H1 (cell line): Measurements from ENCODE around the gene INAFM2. TPM values are rescaled to one million over a fixed set of nuclear protein-coding genes. Genes with fewer than 3 reads are reported as not detected.

Source experiments
- polyA plus RNA-seq, 7 experiments: library from polyadenylated mRNA; depleted of rRNA in 3 of 7; stranded (reverse) in 5 of 7; unstranded in 2 of 7; fragments of >200 nt in 5 of 7; fragments of 200-250 nt in 2 of 7; gene quantifications; 1 replicate in 5 of 7; 2 replicates in 1 of 7; 4 replicates in 1 of 7; pipeline versions ENCODE4 v1.2.1 to v1.2.3, GENCODE V29; 2011 to 2013; ENCODE audit warnings: missing spikeins in 2 of 7, mixed read lengths in 2 of 7
- total RNA-seq: library from RNA; stranded (reverse); fragmentation: NEBNext Ultra II Directional; extraction: Animal tissue kit (Norgen Biotek cat#: 25700); gene quantifications from 2 replicates; pipeline ENCODE4 v1.2.1, GENCODE V29; 2021
- TF ChIP-seq, protein P1 (sequence below), 3 experiments: IDR thresholded peaks; 1 replicate in 2 of 3; 2 replicates in 1 of 3; pipeline versions ENCODE4 v1.5.1 to v1.6.1; 2011; ENCODE audit warnings: low read length in 3 of 3, mild to moderate bottlenecking in 3 of 3, inconsistent platforms in 2 of 3, low read depth in 1 of 3, moderate library complexity in 1 of 3; ENCODE audit not compliant: insufficient read depth in 1 of 3; ENCODE audit errors: control extremely low read depth in 1 of 3

Gene INAFM2
- total and polyA plus RNA-seq, 2 of the 8 experiments (the other 6 are each of a cell fraction or from before 2014, with no cell fraction given): 15.3 to 35.1 TPM

DNA sequence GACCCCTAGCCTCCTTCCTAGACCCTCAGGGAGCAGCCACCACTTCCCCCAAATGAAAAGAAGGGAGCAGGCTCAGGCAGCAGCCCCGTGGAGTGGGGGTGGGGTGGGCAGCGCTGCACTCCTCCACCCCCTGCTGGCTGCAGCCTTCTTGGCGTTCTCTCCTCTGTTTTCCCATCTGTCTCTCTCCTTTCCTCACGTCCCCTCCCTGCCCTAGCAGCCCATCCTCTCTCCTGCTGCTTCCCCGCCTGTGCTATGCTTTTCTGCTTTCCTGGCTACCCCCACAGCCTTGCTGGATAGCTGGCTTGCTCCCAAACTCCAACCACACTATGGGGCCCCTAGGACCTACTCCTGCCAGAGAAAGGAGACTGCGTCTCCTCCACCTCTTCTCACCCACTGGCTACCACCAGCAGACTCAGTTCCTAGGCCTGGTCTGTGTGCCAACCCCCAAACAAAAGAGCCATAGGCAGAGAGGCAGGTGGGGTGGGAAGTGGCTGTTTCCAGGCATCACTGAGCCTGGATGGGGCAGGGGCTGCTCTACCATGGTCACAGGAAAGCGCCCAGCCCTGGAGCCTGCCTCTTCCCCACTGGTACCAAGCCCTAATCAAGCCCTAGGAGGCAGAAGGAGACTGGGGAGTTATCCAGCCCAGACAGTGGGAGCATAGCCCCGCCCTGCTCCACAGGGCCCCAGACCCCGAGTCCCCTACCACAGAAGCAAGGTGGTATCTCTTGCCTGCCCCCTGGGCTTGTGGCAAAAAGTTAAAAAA is 31.1 kb downstream of the INAFM2 start (continued):
- TF ChIP-seq, protein P1, sequence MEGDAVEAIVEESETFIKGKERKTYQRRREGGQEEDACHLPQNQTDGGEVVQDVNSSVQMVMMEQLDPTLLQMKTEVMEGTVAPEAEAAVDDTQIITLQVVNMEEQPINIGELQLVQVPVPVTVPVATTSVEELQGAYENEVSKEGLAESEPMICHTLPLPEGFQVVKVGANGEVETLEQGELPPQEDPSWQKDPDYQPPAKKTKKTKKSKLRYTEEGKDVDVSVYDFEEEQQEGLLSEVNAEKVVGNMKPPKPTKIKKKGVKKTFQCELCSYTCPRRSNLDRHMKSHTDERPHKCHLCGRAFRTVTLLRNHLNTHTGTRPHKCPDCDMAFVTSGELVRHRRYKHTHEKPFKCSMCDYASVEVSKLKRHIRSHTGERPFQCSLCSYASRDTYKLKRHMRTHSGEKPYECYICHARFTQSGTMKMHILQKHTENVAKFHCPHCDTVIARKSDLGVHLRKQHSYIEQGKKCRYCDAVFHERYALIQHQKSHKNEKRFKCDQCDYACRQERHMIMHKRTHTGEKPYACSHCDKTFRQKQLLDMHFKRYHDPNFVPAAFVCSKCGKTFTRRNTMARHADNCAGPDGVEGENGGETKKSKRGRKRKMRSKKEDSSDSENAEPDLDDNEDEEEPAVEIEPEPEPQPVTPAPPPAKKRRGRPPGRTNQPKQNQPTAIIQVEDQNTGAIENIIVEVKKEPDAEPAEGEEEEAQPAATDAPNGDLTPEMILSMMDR (IDR thresholded peaks at IDR 0.05; ENCODE audit: control extremely low read depth in 1 of 3, insufficient read depth in 1 of 3, low read depth in 1 of 3, low read length in 3 of 3): peak; percentile 17 to 46 (median 38); a peak in 2 of 4 replicates
